Peyer's patch (tissue), 4 donors: ENCODE measurements around the gene AAMDC. TPM values are rescaled to one million over a fixed set of nuclear protein-coding genes. Genes with fewer than 3 reads are reported as not detected.
"Not testable (repeated sequence)": the region's sequence is repeated elsewhere in the genome, so short reads cannot be mapped to it uniquely, and the experiment has no call there.

Source experiments
- DNase-seq, 3 donors: peaks; one replicate each; pipeline ENCODE4 v3.0.0-alpha.2; 2017 to 2019
- H3K27ac ChIP-seq, 4 donors: fragments of 200-600 bp; sonication (generic); one replicate each; pipeline ENCODE4 v1.5.1; 2016 to 2019
- H3K27me3 ChIP-seq, 2 donors: fragments of 200-600 bp; sonication (generic); one replicate each; pipeline ENCODE4 v1.5.1; 2019
- H3K36me3 ChIP-seq, 3 donors: fragments of 200-600 bp; sonication (generic); one replicate each; pipeline ENCODE4 v1.5.1; 2016 to 2019
- H3K4me1 ChIP-seq, 4 donors: fragments of 200-600 bp; sonication (generic); one replicate each; pipeline ENCODE4 v1.5.1; 2016 to 2019
- H3K4me3 ChIP-seq, 4 donors: fragments of 200-600 bp; sonication (generic); 1 replicate in 3 of 4; 2 replicates in 1 of 4; pipeline ENCODE4 v1.5.1; 2016 to 2019; ENCODE audit warnings: mild to moderate bottlenecking in 1 of 4
- H3K9me3 ChIP-seq, 4 donors: fragments of 200-600 bp; sonication (generic); one replicate each; pipeline ENCODE4 v1.5.1; 2016 to 2019; ENCODE audit warnings: mild to moderate bottlenecking in 1 of 4
- CTCF ChIP-seq, 6 experiments: fragments of 450-650 bp in 4 of 6; fragments of 200-600 bp in 2 of 6; sonication (generic) in 1 of 6; IDR thresholded peaks; one replicate each; pipeline ENCODE4 v1.5.1; 2017 to 2019; ENCODE audit warnings: antibody characterized with exemption in 6 of 6, mild to moderate bottlenecking in 3 of 6, moderate library complexity in 1 of 6
- POLR2A ChIP-seq, 2 donors: fragments of 450-650 bp; IDR thresholded peaks; one replicate each; pipeline ENCODE4 v1.5.1; 2017; ENCODE audit warnings: antibody characterized with exemption in 2 of 2, mild to moderate bottlenecking in 2 of 2, moderate library complexity in 2 of 2
- total RNA-seq, 4 donors: library from RNA; depleted of rRNA; stranded (reverse); fragments of >200 nt; gene quantifications; one replicate each; pipeline ENCODE4 v1.1.0, GENCODE V29; 2016

AAMDC gene
- total RNA-seq, 4 donors from 2014 or later, result 9.0 to 16.6 (median 14.8) TPM; not detected in 1

DNA sequence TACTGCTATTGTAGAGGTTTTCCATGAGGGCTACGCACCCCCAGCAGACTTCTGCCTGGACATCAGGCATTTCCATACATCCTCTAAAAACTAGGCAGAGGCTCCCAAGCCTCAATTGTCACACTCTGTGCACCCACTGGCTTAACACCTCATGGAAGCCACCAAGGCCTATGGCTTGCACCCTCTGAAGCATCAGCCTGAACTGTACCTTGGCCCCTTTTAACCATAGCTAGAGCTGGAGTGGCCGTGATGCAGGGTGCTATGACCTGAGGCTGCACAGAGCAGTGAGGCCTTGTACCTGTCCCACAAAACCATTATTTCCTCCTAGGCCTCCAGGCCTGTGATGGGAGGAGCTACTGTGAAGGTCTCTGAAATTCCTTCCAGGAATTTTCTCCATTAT is 33.9 kb downstream of the AAMDC start:
- Histone ChIP-seq H3K4me3 (no peak overlapping the region), H3K36me3 (peaks cover 0 to 27% (median 0%) of the 10 kb centered on the region in 3 donors), H3K9me3 (peaks cover 0 to 10% (median 3%) of the 10 kb centered on the region in 4 donors), H3K4me1 (no peaks in the 10 kb centered on the region), H3K27ac (no peak overlapping the region), H3K27me3 (no peaks in the 10 kb centered on the region)
- TF ChIP-seq CTCF (IDR thresholded peaks at IDR 0.05) (no peak), POLR2A (IDR thresholded peaks at IDR 0.05) (no peak)
- no peak for DNase-seq

DNA sequence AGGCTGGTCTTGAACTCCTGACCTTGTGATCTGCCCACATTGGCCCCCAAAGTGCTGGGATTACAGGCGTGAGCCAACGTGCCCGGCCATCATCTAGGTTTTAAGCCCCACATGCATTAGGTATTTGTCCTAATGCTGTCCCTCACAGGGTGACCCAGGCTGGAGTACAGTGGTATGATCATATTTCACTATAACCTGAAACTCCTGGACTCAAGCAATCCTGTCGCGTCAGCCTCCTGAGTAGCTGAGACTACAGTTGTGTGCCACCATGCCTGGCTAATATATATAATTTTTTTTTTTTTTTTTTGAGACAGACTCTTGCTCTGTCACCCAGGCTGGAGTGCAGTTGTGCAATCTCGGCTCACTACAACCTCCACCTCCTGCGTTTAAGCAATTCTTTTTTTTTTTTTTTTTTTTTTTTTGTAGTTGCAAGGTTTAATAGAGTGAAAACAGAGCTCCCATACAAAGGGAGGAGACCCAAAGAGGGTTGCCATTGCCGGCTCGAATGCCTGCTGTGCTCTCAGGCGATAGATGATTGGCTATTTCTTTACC is 37.0 kb downstream of the AAMDC start:
- not testable (repeated sequence) for H3K4me1 ChIP-seq, H3K27ac ChIP-seq
- peaks cover 0 to 27% (median 0%) of the 10 kb centered on the region in 3 donors for H3K36me3 ChIP-seq

GRCh38 chr11:77861444-77861843 is 40.5 kb downstream of the AAMDC start:
- not testable (repeated sequence) for H3K36me3 ChIP-seq, DNase-seq, H3K4me1 ChIP-seq, H3K9me3 ChIP-seq, H3K27ac ChIP-seq, H3K4me3 ChIP-seq, H3K27me3 ChIP-seq

More for the DNA sequence above, 37.0 kb downstream of the AAMDC start:
- not testable (repeated sequence) for H3K27me3 ChIP-seq, DNase-seq, H3K9me3 ChIP-seq, H3K4me3 ChIP-seq

DNA sequence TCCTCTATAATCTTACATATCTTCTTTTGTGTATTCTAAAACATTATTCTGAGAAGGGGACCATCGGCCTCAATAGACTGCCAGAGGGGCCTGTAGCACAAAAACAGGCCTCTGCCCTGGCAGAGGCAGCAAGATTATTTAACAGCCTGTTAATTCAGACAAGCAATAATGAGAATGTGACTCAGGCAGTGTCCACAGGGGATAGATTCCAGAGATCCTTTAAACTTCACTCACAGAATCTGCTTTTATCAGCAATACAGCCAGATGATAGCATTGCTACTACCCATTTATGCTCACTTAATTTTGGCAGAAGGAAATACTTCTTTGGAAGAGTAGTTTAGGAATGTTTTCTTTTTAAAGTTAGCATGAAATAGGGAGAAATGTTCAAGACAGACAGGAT is 44.9 kb downstream of the AAMDC start:
- peaks cover 0 to 5% (median 0%) of the 10 kb centered on the region in 3 donors for H3K36me3 ChIP-seq
- TF ChIP-seq POLR2A (IDR thresholded peaks at IDR 0.05) (no peak), CTCF (IDR thresholded peaks at IDR 0.05) (no peak)
- H3K4me3 ChIP-seq, result no peak overlapping the region
- H3K27me3 ChIP-seq, result no peaks in the 10 kb centered on the region
- H3K4me1 ChIP-seq, result no peaks in the 10 kb centered on the region
- DNase-seq, result no peak
- H3K9me3 ChIP-seq, result no peaks in the 10 kb centered on the region
- H3K27ac ChIP-seq, result no peak overlapping the region

GRCh38 chr11:77866336-77866735 is 45.4 kb downstream of the AAMDC start:
- H3K27ac ChIP-seq, result no peak overlapping the region
- peaks cover 0 to 5% (median 0%) of the 10 kb centered on the region in 3 donors for H3K36me3 ChIP-seq
- H3K9me3 ChIP-seq, result no peaks in the 10 kb centered on the region
- no peak for DNase-seq
- H3K4me3 ChIP-seq, result no peak overlapping the region
- TF ChIP-seq CTCF (IDR thresholded peaks at IDR 0.05) (no peak), POLR2A (IDR thresholded peaks at IDR 0.05) (no peak)
- H3K4me1 ChIP-seq, result no peaks in the 10 kb centered on the region
- no peaks in the 10 kb centered on the region for H3K27me3 ChIP-seq

DNA sequence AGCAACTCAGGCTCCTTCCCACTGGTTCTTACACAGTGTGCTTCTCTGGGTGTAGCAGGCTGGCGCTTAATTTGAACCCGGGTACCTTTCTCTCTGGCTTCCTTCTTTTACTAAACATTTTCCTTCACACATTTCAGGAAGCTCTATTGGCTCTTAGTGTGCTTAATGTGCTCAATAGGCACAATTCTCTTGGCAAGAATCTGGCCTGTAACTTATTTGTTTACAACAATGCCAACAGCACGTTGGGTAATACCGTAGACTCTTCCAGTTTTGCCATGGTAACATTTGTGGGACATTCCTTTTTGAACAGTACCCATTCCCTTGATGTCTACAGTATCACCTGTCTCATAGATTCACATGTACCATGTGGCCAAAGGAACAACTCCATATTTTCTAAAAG is 47.8 kb downstream of the AAMDC start:
- H3K27me3 ChIP-seq, result no peaks in the 10 kb centered on the region
- H3K36me3 ChIP-seq, result peaks cover 0 to 18% (median 0%) of the 10 kb centered on the region in 3 donors
- TF ChIP-seq POLR2A (IDR thresholded peaks at IDR 0.05), result no peak
- no peak for TF ChIP-seq CTCF (IDR thresholded peaks at IDR 0.05)
- DNase-seq, result no peak
- no peaks in the 10 kb centered on the region for H3K9me3 ChIP-seq
- no peaks in the 10 kb centered on the region for H3K4me1 ChIP-seq
- H3K4me3 ChIP-seq, result no peak overlapping the region
- H3K27ac ChIP-seq, result no peak overlapping the region

DNA sequence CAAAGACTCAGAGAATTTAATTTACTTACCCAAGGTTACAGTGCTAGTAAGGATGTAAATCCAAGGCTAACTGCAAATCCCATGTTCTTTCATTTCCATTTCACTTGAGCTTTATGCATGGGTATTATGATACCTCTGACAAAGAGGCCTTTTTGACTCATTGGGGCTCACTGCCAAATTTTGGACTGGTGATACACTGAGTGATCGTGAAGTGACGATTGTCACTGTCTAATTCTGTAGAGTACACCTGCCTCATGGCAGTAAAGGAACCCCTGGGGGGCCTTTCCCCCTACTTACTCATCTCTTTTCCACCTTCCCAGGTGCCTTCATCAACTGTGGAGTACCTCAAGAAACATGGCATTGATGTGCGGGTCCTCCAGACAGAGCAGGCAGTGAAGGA is 50.9 kb downstream of the AAMDC start:
- no peak for DNase-seq
- Histone ChIP-seq H3K27me3 (no peaks in the 10 kb centered on the region), H3K27ac (no peak overlapping the region), H3K4me1 (no peaks in the 10 kb centered on the region), H3K36me3 (peaks cover 0 to 27% (median 0%) of the 10 kb centered on the region in 3 donors), H3K9me3 (no peaks in the 10 kb centered on the region), H3K4me3 (no peak overlapping the region)
- TF ChIP-seq POLR2A (IDR thresholded peaks at IDR 0.05) (no peak), CTCF (IDR thresholded peaks at IDR 0.05) (no peak)
